GM19351 (cell line): ENCODE results near the gene MASP2.
"Not testable (repeated sequence)": the region's sequence is repeated elsewhere in the genome, so short reads cannot be mapped to it uniquely, and the experiment has no call there.

Source experiments
- ATAC-seq: cut with Tn5 transposase; IDR thresholded peaks from one replicate; pipeline ENCODE4 v1.9.1; 2021; ENCODE audit warnings: mild to moderate bottlenecking, moderate library complexity; ENCODE audit not compliant: unreplicated experiment

Gene MASP2

DNA sequence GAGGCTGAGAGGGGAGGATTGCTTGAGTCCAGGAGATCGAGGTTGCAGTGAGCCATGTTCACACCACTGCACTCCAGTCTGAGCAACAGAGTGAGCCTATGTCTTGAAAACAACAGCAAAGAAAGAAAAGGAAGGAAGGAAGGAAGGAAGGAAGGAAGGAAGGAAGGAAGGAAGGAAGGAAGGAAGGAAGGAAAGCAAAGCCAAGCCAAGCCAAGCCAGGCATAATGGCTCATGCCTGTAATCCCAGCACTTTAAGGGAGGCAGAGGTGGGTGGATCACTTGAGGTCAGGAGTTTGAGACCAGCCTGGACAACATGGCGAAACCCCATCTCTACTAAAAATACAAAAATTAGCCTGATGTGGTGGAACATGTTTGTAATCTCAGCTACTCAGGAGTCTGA is 55.0 kb downstream of the MASP2 start:
- not testable (repeated sequence) for ATAC-seq

DNA sequence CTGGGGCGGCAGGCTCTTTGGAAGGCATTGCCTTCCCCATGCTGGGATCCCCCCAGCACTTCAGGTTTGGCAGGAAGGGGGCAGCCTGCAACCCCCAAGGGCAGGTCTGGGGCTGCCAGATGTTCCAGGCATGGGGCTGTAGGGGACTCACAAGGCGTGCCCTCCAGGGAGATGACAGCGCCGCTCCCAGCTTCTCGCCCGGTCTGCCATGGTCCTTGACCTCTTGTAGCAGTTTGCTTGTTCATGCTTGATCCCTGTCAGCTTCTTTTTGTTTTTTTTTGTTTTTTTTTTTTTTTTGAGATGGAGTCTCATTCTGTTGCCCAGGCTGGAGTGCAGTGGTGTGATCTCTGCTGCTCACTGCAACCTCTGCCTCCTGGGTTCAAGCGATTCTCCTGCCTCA is 56.2 kb downstream of the MASP2 start:
- no peak for ATAC-seq

DNA sequence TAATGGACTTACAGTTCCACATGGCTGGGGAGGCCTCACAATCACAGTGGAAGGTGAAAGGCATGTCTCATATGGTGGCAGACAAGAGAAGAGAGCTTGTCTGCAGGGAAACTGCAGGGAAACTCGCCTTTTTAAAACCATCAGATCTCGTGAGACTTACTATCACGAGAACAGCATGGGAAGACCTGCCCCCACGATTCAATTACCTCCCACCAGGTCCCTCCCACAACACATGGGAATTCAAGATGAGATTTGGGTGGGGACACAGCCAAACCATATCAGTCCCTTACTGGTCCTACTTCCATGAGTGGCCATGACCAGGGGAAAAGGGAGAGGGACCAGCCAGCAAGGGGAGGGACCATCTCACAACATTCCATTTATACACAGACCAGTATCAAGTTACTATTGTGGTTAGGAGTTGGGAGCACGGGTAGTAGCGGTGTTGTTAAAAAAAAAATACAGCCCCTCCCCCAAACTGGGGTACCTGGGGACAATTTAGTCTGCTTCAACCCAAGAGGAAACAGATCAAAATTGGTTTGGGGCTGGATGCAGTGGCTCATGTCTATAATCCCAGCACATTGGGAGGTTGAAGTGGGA is 57.0 kb downstream of the MASP2 start:
- not testable (repeated sequence) for ATAC-seq

DNA sequence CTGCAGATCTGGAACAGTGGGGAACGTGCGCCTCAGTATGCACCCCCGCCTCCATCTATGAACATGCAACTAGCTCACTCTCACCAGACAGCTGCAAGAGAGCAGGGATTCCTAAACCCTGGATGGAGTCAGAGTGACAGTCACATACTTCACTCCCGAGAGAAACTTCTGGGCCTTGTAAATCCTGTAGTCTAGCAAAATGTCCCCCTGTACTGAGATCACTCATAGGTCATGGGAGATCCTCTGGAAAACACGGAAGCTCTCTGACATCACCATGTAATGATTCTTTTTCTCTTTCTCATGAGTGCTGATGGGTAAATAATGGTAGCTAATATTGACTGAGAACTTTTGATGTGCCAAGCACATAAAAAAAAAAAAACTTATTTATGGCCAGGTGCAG is 57.9 kb downstream of the MASP2 start:
- no peak for ATAC-seq

DNA sequence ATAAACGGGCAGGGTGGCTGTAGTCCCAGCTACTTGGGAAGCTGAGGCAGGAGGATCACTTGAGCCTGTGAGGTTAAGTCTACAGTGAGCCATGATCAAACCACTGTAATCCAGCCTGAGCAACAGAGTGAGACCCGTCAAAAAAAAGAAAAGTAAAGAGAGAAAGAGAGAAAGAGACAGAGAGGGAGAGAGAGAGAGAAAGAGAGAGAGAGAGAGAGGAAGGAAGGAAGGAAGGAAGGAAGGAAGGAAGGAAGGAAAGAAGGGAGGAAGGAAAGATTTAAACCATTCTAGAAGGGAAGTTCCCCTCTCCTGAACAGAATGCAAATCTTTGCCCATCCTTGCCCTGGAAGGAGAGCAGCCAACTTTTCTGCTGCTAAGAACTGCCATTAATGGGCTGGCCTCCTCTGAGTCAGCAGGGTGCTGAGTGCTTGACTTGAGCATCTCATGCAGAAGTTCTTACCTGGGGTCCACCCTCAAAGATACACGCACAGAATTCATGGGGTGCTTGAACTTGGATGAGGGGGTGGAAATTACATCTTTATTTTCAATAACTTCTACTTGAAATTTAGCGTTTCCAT is 59.1 kb downstream of the MASP2 start:
- ATAC-seq: no peak

DNA sequence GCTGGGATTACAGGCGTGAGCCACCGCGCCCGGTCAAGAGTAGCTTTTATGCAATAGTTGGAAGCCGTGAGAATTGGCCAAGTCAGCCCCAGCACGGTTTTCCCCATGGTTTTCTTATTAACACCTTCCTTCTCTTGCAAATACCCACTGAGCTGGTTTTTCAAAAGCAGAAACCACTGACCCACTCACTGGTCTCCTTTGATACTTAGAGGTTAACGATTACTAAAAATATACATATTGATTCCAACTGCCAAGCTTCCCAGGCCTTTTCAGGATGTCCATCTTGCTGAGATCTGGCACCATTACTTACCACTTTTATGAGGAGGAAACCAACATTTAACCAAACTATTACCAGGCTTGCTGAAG is 60.5 kb downstream of the MASP2 start:
- ATAC-seq: peak; percentile 19

DNA sequence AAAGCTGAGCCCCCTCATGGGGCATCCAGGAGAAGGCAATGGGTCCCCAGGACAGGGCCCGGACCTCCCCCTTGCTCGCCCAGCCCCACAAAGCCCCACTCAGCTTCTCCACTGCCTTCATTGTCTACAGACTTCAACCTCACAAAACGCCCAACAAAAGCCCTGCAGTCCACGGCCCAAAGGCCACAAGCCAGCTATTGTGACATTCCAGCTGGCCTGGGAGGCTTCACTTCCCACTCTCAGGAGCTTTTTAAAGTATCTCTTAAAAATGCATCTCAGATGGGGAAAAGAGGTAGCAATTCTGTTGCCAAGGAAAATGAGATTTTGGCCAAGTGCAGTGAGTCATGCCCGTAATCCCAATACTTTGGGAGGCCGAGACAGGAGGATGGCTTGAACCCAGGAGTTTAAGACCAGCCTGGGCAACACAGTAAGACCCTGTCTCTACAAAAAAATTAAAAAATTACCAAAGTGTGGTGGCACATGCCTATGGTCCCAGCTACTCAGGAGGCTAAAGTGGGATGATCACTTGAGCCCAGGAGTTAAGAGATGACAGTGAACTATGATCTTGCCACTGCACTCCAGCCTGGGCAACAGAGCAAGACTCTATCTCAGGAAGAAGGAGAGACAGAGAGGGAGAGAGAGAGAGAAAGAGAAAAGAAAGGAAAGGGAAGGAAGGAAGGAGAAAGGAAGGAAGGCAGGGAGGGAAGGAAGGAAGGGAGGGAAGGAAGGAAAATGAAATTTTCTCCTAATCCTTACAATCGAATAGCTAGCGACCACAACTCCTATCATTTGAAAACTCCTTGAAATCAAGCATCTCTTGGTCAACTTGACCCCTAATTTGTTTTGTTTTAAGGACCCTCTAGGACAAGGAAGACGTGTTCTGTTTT is 66.0 kb downstream of the MASP2 start:
- ATAC-seq: no peak

DNA sequence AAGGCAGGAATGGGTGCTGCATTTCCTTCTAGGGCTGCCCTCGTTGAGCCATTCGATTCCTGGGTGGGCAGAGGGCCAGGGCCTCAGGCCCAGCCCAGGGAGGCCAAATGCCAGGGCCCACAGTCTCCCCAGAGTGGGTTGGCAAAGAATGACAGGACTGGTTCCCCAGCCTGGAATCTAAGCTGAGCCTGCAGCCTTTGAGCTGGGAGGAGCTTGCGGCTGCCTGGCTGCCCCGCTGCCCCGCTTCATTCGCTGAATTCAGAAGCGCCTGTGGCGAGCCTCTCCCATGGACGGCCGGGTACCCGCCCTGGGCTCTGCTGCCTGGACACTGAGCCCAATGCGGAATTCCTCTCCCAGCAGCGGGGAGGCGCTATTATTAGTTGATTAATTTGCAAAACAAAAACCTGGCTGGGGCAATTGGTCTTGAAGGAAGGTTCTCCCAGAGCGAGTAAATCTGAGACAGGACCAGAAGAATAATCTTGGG is 66.9 kb downstream of the MASP2 start:
- ATAC-seq: no peak

DNA sequence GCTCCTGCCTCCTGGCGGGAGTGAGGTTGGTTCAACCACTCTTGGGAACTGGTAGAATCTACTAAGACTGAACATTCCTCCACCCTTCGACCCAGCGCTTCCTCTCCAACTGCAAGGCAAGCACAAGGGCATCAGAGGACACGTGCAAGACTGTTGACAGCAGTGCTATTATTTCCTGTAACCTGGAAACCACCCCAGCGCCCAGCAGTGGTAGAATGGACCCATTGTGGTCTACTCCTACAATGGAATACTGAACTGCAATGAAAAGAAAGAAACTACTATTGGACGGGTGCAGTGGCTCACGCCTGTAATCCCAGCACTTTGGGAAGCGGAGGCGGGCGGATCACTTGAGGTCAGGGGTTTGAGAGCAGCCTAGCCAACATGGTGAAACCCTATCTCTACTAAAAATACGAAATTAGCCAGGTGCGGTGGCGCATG is 67.5 kb downstream of the MASP2 start:
- ATAC-seq: no peak

DNA sequence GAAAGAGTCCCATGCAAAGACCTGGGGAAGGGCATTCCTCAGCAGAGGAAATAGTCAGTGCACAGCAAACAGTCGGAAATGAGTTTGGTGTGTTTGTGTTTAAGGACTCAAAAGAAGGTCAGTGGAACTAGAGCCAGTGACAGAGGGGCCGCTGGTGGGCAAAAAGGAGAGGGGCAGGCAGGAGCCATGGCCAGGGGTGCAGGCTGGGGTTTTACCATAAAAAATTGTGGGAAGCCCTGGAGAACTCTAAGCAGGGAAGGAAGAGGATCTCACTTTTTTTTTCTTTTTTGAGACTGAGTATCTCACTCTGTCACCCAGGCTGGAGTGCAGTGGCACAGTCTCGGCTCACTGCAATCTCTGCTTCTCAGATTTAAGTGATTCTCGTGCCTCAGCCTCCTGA is 68.3 kb downstream of the MASP2 start:
- no peak for ATAC-seq
